GM18498 (cell line): ENCODE measurements around the gene RGS3.
"Not testable (repeated sequence)": the region's sequence is repeated elsewhere in the genome, so short reads cannot be mapped to it uniquely, and the experiment has no call there.

ENCODE experiments used
- ATAC-seq: cut with Tn5 transposase; IDR thresholded peaks from one replicate; pipeline ENCODE4 v1.9.1; 2021; ENCODE audit warnings: mild to moderate bottlenecking, moderate library complexity; ENCODE audit not compliant: unreplicated experiment

Gene RGS3

GRCh38 chr9:113486327-113486726, 22.8 kb downstream of the RGS3 start:
- ATAC-seq = no peak

GRCh38 chr9:113488071-113488470, 24.5 kb downstream of the RGS3 start:
- no peak for ATAC-seq

GRCh38 chr9:113488490-113488889, 25.0 kb downstream of the RGS3 start:
- ATAC-seq = no peak

- not testable (repeated sequence) for ATAC-seq
These were observed 27.6 kb downstream of the RGS3 start for GRCh38 chr9:113491147-113491546.

GRCh38 chr9:113492343-113493202, 29.0 kb downstream of the RGS3 start:
- no peak for ATAC-seq

- ATAC-seq = no peak
These were observed 29.6 kb downstream of the RGS3 start for GRCh38 chr9:113493203-113493520.

GRCh38 chr9:113495526-113495925, 32.0 kb downstream of the RGS3 start:
- no peak for ATAC-seq

GRCh38 chr9:113497051-113497450, 33.5 kb downstream of the RGS3 start:
- ATAC-seq = no peak

GRCh38 chr9:113499153-113499875, 35.8 kb downstream of the RGS3 start:
- ATAC-seq = no peak

GRCh38 chr9:113499876-113500497, 36.5 kb downstream of the RGS3 start:
- ATAC-seq = no peak

GRCh38 chr9:113501129-113501686, 37.7 kb downstream of the RGS3 start:
- ATAC-seq = no peak

- ATAC-seq = no peak
These were observed 38.3 kb downstream of the RGS3 start for GRCh38 chr9:113501852-113502251.

GRCh38 chr9:113502427-113503034, 39.0 kb downstream of the RGS3 start:
- ATAC-seq = no peak

- no peak for ATAC-seq
These were observed 39.6 kb downstream of the RGS3 start for GRCh38 chr9:113503131-113503541.

GRCh38 chr9:113503613-113504211, 40.2 kb downstream of the RGS3 start:
- ATAC-seq = no peak

GRCh38 chr9:113504725-113505590, 41.4 kb downstream of the RGS3 start:
- no peak for ATAC-seq

- ATAC-seq = no peak
These were observed 42.6 kb downstream of the RGS3 start for GRCh38 chr9:113506090-113506589.

GRCh38 chr9:113507256-113507655, 43.7 kb downstream of the RGS3 start:
- ATAC-seq = no peak

GRCh38 chr9:113508111-113508749, 44.7 kb downstream of the RGS3 start:
- no peak for ATAC-seq
